ENCODE data around the gene BMPR1A.

Gene BMPR1A

GRCh38 chr10:86804805-86805204 lies 48.4 kb downstream of the BMPR1A start:
- no peak for DNase-seq

DNA sequence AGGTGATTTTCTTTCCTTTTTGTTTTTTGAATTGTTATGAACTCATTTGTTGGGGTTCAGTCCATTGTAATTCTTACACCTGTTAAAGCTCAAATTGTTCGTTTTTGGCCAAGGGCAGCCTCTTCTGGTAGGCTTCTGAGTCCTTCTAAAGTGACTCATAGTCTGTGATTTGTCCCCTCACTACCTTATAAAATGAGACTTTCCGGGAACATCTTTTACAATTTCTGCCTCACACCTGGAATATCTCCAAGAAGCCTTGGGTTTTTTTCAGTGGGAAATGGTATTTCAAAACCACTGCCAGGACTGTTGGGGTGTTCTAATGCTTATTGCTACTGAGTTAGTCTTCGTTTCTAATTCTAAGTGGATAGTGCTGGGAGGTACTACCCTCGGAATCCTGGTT lies 56.7 kb downstream of the BMPR1A start:
- no peak for DNase-seq

GRCh38 chr10:86813982-86814381 lies 57.6 kb downstream of the BMPR1A start:
- no peak for DNase-seq

DNA sequence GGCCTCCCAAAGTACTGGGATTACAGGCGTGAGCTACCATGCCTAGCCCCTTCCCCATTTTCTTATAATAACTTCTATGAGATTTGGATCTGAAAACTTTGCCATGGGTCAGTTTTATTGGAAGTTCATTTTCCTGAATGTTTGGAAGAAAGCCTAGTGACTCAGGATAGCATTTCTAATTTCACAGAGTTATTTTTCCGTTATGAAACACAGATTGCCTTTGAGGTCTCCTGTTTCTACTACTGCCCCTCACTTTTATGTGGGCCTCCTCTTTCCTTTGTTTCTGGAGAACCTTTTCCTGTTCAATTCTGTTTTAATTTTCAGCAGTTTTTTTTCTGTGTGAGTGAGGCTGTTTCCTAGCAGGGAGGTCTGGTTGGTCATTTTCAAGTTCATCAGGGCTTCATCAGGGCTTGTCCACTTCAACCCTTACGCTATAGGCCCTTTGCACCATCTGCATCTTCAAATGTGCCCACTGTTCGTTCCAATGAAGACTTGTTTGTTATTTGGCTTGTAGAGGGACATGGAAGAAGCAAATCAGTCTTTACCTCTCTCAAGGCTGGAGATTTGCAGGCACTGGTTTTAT lies 58.7 kb downstream of the BMPR1A start:
- DNase-seq = no peak

- no peak for DNase-seq
Observed at GRCh38 chr10:86815640-86816039, 59.2 kb downstream of the BMPR1A start.

DNA sequence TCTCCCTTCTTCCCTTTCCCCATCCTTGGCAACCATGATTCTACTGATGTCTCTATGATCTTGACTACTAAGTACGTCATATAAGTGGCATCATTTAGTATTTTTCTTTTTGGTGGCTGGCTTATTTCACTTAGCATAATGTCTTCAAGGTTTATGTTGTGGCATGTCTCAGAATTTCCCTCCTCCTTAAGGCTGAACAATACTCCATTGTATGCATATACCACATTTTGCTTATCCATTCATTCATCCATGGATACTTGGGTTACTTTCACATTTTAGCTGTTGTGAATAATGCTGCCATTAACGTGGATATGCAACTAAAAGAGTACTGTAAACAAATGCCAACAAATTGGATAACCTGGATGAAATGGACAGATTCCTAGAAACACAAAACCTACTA lies 60.8 kb downstream of the BMPR1A start:
- no peak for DNase-seq

- no peak for DNase-seq
Observed at GRCh38 chr10:86819567-86819966, 63.1 kb downstream of the BMPR1A start.

- DNase-seq = no peak
Observed at GRCh38 chr10:86820509-86820908, 64.1 kb downstream of the BMPR1A start.

GRCh38 chr10:86821388-86821999 lies 65.1 kb downstream of the BMPR1A start:
- no peak for DNase-seq

DNA sequence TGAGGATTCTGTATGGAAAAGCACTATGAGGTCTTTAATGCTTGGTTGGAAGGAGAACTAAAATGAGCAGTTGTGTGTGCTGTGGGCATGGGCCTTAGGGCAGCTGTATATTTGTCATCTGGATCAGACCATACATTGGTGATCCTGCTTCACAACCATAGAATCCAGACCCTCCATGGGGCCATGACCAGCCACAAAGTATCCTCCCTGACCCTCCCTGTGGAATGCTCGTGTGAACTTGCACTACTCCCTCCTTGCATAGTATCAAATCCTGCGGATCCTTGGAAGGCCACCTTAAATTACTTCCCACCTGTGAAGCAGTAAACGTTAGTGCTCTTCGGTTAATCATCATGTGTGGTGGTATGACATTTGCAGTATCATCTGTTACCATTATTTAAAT lies 67.1 kb downstream of the BMPR1A start:
- DNase-seq = no peak

- no peak for DNase-seq
Observed at GRCh38 chr10:86824151-86824550, 67.7 kb downstream of the BMPR1A start.

DNA sequence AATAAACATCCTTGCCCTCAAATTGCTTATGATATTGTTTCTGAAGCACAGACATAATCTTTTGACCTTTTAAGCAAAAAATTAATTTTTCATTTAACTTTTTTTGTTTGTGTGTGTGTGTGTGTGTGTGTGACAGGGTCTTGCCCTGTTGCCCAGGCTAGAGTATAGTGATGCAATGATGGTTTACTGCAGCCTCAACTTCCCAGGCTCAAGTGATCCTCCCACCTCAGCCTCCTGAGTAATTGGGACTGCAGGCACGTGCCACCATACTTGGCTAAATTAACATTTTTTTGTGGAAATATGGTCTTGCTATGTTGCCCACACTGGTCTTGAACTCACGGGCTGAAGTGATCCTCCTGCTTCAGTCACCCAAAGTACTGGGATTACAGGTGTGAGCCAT lies 68.9 kb downstream of the BMPR1A start:
- no peak for DNase-seq

DNA sequence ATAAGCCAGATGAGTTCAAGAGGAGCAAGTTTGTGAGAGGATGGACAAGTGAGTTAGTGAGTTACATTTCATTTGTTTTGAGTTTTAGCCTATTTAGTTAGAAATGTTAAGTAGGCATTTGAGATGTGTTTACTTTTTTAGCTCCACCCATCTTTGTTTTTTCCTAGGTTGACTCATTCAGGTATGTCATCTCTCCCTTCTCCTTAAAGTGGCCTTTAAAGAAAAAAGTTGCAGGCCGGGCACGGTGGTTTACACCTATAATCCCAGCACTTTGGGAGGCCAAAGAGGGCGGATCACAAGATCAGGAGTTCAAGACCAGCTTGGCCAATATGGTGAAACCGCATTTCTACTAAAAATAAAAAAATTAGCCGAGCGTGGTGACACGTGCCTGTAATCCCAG lies 71.2 kb downstream of the BMPR1A start:
- no peak for DNase-seq

- DNase-seq = no peak
Observed at GRCh38 chr10:86828145-86828544, 71.7 kb downstream of the BMPR1A start.

DNA sequence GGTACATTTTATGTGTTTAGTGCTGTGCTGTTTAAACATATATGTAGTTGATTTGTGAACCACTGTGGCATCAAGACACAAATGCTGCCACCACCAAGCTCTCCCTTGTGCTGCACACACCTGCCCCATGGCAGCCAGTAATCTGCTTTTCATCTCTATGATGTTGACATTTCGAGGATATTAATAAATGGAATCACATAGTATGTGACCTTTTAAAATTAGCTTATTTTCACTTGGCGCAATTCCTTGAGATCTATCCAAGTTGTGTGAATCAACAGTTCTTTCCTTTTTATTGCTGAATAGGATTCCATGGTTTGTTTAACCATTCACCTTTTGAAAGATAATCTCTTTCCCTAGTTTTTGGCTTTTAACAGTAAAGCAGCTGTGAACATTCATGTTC lies 73.1 kb downstream of the BMPR1A start:
- DNase-seq = no peak

- no peak for DNase-seq
Observed at GRCh38 chr10:86830043-86830591, 73.7 kb downstream of the BMPR1A start.

DNA sequence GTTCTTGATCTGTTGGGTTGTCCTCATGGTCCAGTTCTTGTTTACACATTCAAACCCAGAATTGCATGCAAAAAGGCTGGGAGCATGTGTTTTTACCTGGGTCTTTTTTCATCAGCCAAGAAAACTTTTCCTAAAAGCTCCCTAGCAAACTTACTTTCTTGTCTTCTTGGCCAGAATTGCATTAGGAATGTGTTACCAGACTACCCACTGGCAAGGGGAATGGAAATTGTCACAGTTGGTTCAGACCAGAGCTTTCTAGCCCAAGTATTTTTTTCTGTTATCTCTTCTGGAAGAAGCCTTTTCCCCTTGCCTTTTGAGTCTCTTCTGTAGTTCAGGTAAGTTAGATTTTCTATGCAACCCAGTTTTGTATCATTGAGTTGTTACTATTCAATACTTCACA lies 77.5 kb downstream of the BMPR1A start:
- no peak for DNase-seq

- no peak for DNase-seq
Observed at GRCh38 chr10:86836044-86836443, 79.6 kb downstream of the BMPR1A start.

- DNase-seq = no peak
Observed at GRCh38 chr10:86837663-86838062, 81.2 kb downstream of the BMPR1A start.

GRCh38 chr10:86840498-86840897 lies 84.1 kb downstream of the BMPR1A start:
- DNase-seq = no peak

DNA sequence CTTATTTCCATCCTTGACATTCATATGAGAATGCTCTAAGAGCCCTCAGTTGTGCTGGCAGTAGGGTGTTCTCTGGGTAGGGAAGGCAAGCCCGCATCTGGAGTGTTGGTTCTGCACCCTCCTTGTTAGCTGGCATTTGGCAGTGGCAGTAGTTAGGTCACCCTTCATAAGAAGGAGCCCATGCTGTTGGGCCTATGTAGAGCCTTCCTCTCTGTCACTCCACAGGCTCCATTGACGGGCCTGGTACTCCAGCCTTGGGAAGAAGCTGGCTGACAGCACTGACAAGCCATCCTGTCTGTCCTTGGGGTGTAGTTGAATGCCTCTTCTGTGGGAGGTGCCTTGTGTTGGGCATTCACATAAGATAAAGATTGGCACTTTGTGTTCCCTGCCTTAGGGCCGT lies 89.7 kb downstream of the BMPR1A start:
- no peak for DNase-seq

GRCh38 chr10:86848747-86849146 lies 92.3 kb downstream of the BMPR1A start:
- DNase-seq = no peak

GRCh38 chr10:86849181-86849894 lies 92.9 kb downstream of the BMPR1A start:
- DNase-seq = no peak

DNA sequence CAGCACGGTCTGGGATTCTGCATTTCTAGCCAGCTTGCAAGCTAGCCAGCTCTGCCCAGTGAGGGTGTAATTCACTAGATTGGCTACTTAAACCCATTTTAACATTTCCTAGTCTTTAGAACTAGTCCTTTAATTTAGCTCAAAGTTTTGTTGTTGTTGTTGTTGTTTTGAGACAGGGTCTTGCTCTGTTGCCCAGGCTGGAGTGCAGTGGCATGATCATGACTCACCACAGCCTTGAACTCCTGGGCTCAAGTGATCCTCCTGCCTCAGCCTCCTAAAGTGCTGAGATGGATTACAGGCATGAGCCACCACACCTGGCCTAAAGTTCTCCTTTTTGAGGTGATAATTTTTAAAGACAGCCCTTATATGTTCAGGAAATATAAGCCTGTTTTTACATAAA lies 94.1 kb downstream of the BMPR1A start:
- no peak for DNase-seq
